H1 (cell line): ENCODE results near the gene SCN11A. TPM values are rescaled to one million over a fixed set of nuclear protein-coding genes. Genes with fewer than 3 reads are reported as not detected.

Experiments
- BACH1 ChIP-seq: IDR thresholded peaks from 2 replicates; pipeline ENCODE4 v1.6.1; 2012; ENCODE audit warnings: low read length, improper control_type of control experiment
- CBX5 ChIP-seq: fragments of 300-800, 300-1000 bp; sonication (generic); IDR thresholded peaks from 2 replicates; pipeline ENCODE4 v1.7.1; 2016; ENCODE audit warnings: antibody characterized with exemption, low read length, low read depth
- EGR1 ChIP-seq: IDR thresholded peaks from 2 replicates; pipeline ENCODE4 v1.6.1; 2011; ENCODE audit warnings: low read depth, low read length, borderline replicate concordance
- SIN3A ChIP-seq, 2 experiments: IDR thresholded peaks in 1 of 2; conservative IDR thresholded peaks in 1 of 2; 2 replicates each; pipeline ENCODE4 v1.6.1; 2011 to 2012; ENCODE audit warnings: low read length in 2 of 2, improper control_type of control experiment in 1 of 2, low read depth in 1 of 2, mild to moderate bottlenecking in 1 of 2
- SIRT6 ChIP-seq: IDR thresholded peaks from one replicate; pipeline ENCODE4 v1.7.1; 2012; ENCODE audit warnings: low read length, inconsistent platforms
- TAF7 ChIP-seq: optimal IDR thresholded peaks from 2 replicates; pipeline ENCODE3; 2011; ENCODE audit warnings: low read depth, mild to moderate bottlenecking, inconsistent platforms, low read length, moderate library complexity, borderline replicate concordance
- polyA plus RNA-seq, 7 experiments: library from polyadenylated mRNA; depleted of rRNA in 3 of 7; stranded (reverse) in 5 of 7; unstranded in 2 of 7; fragments of >200 nt in 5 of 7; fragments of 200-250 nt in 2 of 7; gene quantifications; 1 replicate in 5 of 7; 2 replicates in 1 of 7; 4 replicates in 1 of 7; pipeline versions ENCODE4 v1.2.1 to v1.2.3, GENCODE V29; 2011 to 2013; ENCODE audit warnings: missing spikeins in 2 of 7, mixed read lengths in 2 of 7
- total RNA-seq: library from RNA; stranded (reverse); fragmentation: NEBNext Ultra II Directional; extraction: Animal tissue kit (Norgen Biotek cat#: 25700); gene quantifications from 2 replicates; pipeline ENCODE4 v1.2.1, GENCODE V29; 2021

SCN11A gene
- total and polyA plus RNA-seq, 2 of the 8 experiments (the other 6 are each of a cell fraction or from before 2014, with no cell fraction given): 0.11 to 0.21 TPM

DNA sequence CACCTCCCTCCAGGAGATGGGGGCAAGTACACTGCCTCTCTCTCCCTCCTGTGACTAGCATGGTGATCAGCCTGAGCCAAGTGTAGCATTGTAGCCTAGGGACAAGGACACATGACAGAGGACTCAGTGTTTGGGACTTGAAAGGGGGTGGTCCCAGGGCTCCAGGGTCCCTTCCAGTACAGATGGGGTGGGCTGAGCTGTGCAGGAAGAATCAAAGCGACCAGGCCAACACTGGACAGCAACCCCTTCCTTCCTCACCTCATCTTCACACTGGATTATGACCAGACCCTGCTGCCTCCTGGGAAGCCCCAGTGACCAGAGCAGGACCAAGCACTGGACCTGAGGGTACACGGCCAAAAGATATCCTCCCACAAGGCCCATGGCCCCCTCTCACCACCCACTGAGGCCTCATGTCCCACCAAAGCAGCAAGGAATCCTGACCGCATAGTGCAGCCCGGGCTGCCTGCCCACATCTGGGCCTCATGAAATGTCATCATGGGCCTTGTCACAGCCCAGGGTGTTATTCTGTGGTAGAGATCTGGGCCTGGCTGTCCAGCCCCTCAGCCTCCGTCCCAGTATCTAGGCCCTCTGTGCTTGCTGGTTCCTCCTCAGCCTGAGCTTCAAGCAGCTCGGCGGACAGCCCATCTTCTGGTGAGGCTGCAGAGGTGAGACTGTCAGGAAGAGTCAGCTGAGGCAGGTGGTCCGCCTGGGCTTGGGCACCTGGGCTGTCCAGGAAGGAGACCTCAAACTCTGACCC lies 46.1 kb upstream of the SCN11A start (continued):
- TF ChIP-seq SIRT6: no peak
- no peak for TF ChIP-seq BACH1
- no peak for TF ChIP-seq SIN3A (conservative IDR thresholded peaks at IDR 0.05 in 1 of 2, IDR thresholded peaks at IDR 0.05 in 1 of 2; ENCODE audit: low read depth in 1 of 2, low read length in 2 of 2)
- TF ChIP-seq EGR1: no peak
- no peak for TF ChIP-seq TAF7
- TF ChIP-seq CBX5: no peak
